CD4-positive, CD25-positive, alpha-beta regulatory T cell (primary cell): Measurements from ENCODE around the gene FRZB. TPM values are rescaled to one million over a fixed set of nuclear protein-coding genes. Genes with fewer than 3 reads are reported as not detected.
"Not testable (repeated sequence)": the region's sequence is repeated elsewhere in the genome, so short reads cannot be mapped to it uniquely, and the experiment has no call there.

Experiments used
- ATAC-seq, 2 donors: fragments of 150-1000 bp; cut with Tn5 transposase; one replicate each; pipeline ENCODE4 v1.10.0; 2021; ENCODE audit warnings: low read depth in 2 of 2, moderate number of reproducible peaks in 2 of 2, moderate library complexity in 1 of 2
- DNase-seq, 3 donors: peaks; one replicate each; pipeline versions ENCODE4 v3.0.0 to v3.0.0-alpha.2; 2012 to 2022; ENCODE audit warnings: mixed read lengths in 1 of 3
- H3K27ac ChIP-seq: one replicate; pipeline ENCODE4 v1.7.0; 2013; ENCODE audit warnings: mild to moderate bottlenecking, low read length; ENCODE audit not compliant: insufficient read depth, poor library complexity, severe bottlenecking
- H3K27me3 ChIP-seq: one replicate; pipeline ENCODE4 v1.7.0; 2013; ENCODE audit warnings: low read length; ENCODE audit not compliant: control insufficient read depth, insufficient read depth
- H3K36me3 ChIP-seq: one replicate; pipeline ENCODE4 v1.7.0; 2013; ENCODE audit warnings: mild to moderate bottlenecking, low read length, moderate library complexity; ENCODE audit not compliant: control insufficient read depth, insufficient read depth
- H3K4me1 ChIP-seq: 2 replicates; pipeline ENCODE4 v1.7.0; 2013; ENCODE audit warnings: mild to moderate bottlenecking, low read length; ENCODE audit not compliant: insufficient read depth, control insufficient read depth, poor library complexity, severe bottlenecking
- H3K4me3 ChIP-seq: one replicate; pipeline ENCODE4 v1.7.0; 2013; ENCODE audit warnings: low read depth, mild to moderate bottlenecking, low read length, moderate library complexity
- H3K9me3 ChIP-seq, 2 experiments: 1 replicate in 1 of 2; 2 replicates in 1 of 2; pipeline ENCODE4 v1.7.0; 2013; ENCODE audit warnings: low read length in 2 of 2, mild to moderate bottlenecking in 1 of 2, moderate library complexity in 1 of 2; ENCODE audit not compliant: control insufficient read depth in 2 of 2
- H3K27ac Mint-ChIP-seq, 3 donors: one replicate each; pipeline ENCODE4 v1.8.0; 2020 to 2022; ENCODE audit warnings: mild to moderate bottlenecking in 3 of 3, mixed read lengths in 3 of 3, moderate library complexity in 2 of 3
- H3K27me3 Mint-ChIP-seq: one replicate; pipeline ENCODE4 v1.8.0; 2022; ENCODE audit warnings: mild to moderate bottlenecking, mixed read lengths
- H3K36me3 Mint-ChIP-seq: one replicate; pipeline ENCODE4 v1.8.0; 2020; ENCODE audit warnings: mixed read lengths
- H3K4me1 Mint-ChIP-seq, 4 donors: one replicate each; pipeline ENCODE4 v1.8.0; 2020 to 2022; ENCODE audit warnings: mixed read lengths in 4 of 4, mild to moderate bottlenecking in 1 of 4
- H3K4me3 Mint-ChIP-seq, 4 donors: one replicate each; pipeline ENCODE4 v1.8.0; 2020 to 2022; ENCODE audit warnings: mild to moderate bottlenecking in 4 of 4, mixed read lengths in 4 of 4, moderate library complexity in 3 of 4
- H3K9me3 Mint-ChIP-seq, 7 donors: one replicate each; pipeline ENCODE4 v1.8.0; 2020 to 2022; ENCODE audit warnings: mixed read lengths in 7 of 7, mild to moderate bottlenecking in 3 of 7, moderate library complexity in 2 of 7
- polyA plus RNA-seq, 4 donors: library from polyadenylated mRNA; unstranded; fragments of 300-500 nt; fragmentation: Illumina TruSeq; gene quantifications; one replicate each; pipeline ENCODE4 v1.2.3, GENCODE V29; 2021
- total RNA-seq: library from RNA; stranded (reverse); gene quantifications from one replicate; pipeline ENCODE4 v1.2.3, GENCODE V29; 2022

Gene FRZB
- total and polyA plus RNA-seq, 5 donors from 2014 or later: not detected

DNA sequence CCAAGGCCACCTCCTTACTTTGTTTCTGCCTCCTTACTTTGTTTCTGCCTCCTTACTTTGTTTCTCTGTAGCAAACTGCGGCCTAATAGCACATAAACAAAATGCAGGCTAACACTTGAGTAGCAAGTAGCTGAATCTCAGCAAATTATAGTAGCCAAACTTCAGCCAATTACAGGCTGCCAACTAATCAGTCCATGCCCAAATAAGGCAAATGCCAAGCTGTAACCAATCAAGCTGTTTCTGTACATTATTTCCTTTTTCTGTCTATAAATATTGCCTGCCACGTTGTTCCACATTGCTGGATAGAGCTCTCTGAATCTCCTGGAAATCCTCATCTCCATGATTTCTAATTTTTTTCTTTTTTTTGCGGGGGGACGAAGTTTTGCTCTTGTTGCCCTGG is 28.7 kb upstream of the FRZB start:
- H3K36me3 ChIP-seq: no peaks in the 10 kb centered on the region
- Mint-ChIP-seq H3K27ac (no peak overlapping the region), H3K27me3 (no peaks in the 10 kb centered on the region), H3K9me3 (no peaks in the 10 kb centered on the region), H3K4me1 (peaks cover 0 to 2% (median 0%) of the 10 kb centered on the region in 4 donors), H3K36me3 (no peaks in the 10 kb centered on the region), H3K4me3 (no peak overlapping the region)
- H3K4me3 ChIP-seq: no peak overlapping the region
- no peaks in the 10 kb centered on the region for H3K9me3 ChIP-seq
- H3K27me3 ChIP-seq: no peaks in the 10 kb centered on the region
- H3K4me1 ChIP-seq: no peaks in the 10 kb centered on the region
- DNase-seq: no peak
- ATAC-seq: no peak
- H3K27ac ChIP-seq: no peak overlapping the region

GRCh38 chr2:182894174-182894573 is 27.7 kb upstream of the FRZB start:
- Mint-ChIP-seq H3K4me3 (no peak overlapping the region), H3K4me1 (peaks cover 0 to 2% (median 0%) of the 10 kb centered on the region in 4 donors), H3K36me3 (no peaks in the 10 kb centered on the region), H3K27ac (no peak overlapping the region), H3K9me3 (no peaks in the 10 kb centered on the region), H3K27me3 (no peaks in the 10 kb centered on the region)
- Histone ChIP-seq H3K36me3 (no peaks in the 10 kb centered on the region), H3K4me3 (no peak overlapping the region), H3K4me1 (no peaks in the 10 kb centered on the region), H3K27me3 (no peaks in the 10 kb centered on the region), H3K27ac (no peak overlapping the region), H3K9me3 (no peaks in the 10 kb centered on the region)
- DNase-seq (no peak), ATAC-seq (no peak)

GRCh38 chr2:182893666-182894065 is 27.2 kb upstream of the FRZB start:
- H3K27ac ChIP-seq: no peak overlapping the region
- DNase-seq (no peak), ATAC-seq (no peak)
- H3K9me3 ChIP-seq: no peaks in the 10 kb centered on the region
- no peaks in the 10 kb centered on the region for H3K27me3 Mint-ChIP-seq
- H3K36me3 Mint-ChIP-seq: no peaks in the 10 kb centered on the region
- H3K4me1 ChIP-seq: no peaks in the 10 kb centered on the region
- no peaks in the 10 kb centered on the region for H3K27me3 ChIP-seq
- H3K36me3 ChIP-seq: no peaks in the 10 kb centered on the region
- H3K4me3 ChIP-seq: no peak overlapping the region
- H3K4me1 Mint-ChIP-seq: peaks cover 0 to 2% (median 0%) of the 10 kb centered on the region in 4 donors
- no peaks in the 10 kb centered on the region for H3K9me3 Mint-ChIP-seq
- H3K27ac Mint-ChIP-seq: no peak overlapping the region
- H3K4me3 Mint-ChIP-seq: no peak overlapping the region

DNA sequence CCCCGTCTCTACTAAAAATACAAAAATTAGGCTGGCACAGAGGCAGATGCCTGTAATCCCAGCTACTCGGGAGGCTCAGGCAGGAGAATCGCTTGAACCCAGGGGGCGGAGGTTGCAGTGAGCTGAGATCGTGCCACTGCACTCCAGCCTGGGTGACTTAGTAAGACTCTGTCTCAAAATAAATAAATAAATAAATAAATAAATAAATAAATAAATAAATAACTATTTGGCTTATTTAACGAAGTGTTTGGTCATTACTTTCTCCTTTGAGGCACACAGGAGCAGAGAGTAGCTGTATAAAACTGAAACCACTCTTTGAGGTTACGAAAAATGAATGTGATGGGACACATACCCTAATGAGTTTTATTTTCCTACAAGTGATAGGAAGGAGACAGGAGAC is 26.6 kb upstream of the FRZB start:
- not testable (repeated sequence) for H3K9me3 ChIP-seq, H3K4me3 Mint-ChIP-seq, H3K27ac ChIP-seq, H3K4me3 ChIP-seq, H3K27me3 Mint-ChIP-seq, H3K27ac Mint-ChIP-seq, H3K27me3 ChIP-seq, H3K4me1 Mint-ChIP-seq, H3K36me3 Mint-ChIP-seq, ATAC-seq, H3K9me3 Mint-ChIP-seq, H3K36me3 ChIP-seq, DNase-seq, H3K4me1 ChIP-seq

GRCh38 chr2:182891611-182892010 is 25.2 kb upstream of the FRZB start:
- Histone ChIP-seq H3K4me3 (no peak overlapping the region), H3K36me3 (no peaks in the 10 kb centered on the region), H3K27me3 (no peaks in the 10 kb centered on the region), H3K4me1 (no peaks in the 10 kb centered on the region), H3K27ac (no peak overlapping the region), H3K9me3 (no peaks in the 10 kb centered on the region)
- Mint-ChIP-seq H3K27ac (no peak overlapping the region), H3K4me1 (peaks cover 0 to 2% (median 0%) of the 10 kb centered on the region in 4 donors), H3K4me3 (no peak overlapping the region), H3K36me3 (no peaks in the 10 kb centered on the region), H3K27me3 (no peaks in the 10 kb centered on the region), H3K9me3 (no peaks in the 10 kb centered on the region)
- DNase-seq (no peak), ATAC-seq (no peak)

GRCh38 chr2:182890773-182891378 is 24.4 kb upstream of the FRZB start:
- H3K9me3 Mint-ChIP-seq: no peaks in the 10 kb centered on the region

GRCh38 chr2:182890305-182890704 is 23.9 kb upstream of the FRZB start:
- H3K4me1 ChIP-seq: no peaks in the 10 kb centered on the region
- no peaks in the 10 kb centered on the region for H3K36me3 ChIP-seq
- Mint-ChIP-seq H3K27ac (no peak overlapping the region), H3K4me3 (no peak overlapping the region), H3K36me3 (no peaks in the 10 kb centered on the region), H3K4me1 (peaks cover 0 to 2% (median 0%) of the 10 kb centered on the region in 4 donors), H3K27me3 (no peaks in the 10 kb centered on the region), H3K9me3 (no peaks in the 10 kb centered on the region)
- no peak overlapping the region for H3K4me3 ChIP-seq
- ATAC-seq (no peak), DNase-seq (no peak)
- no peak overlapping the region for H3K27ac ChIP-seq
- H3K27me3 ChIP-seq: no peaks in the 10 kb centered on the region
- H3K9me3 ChIP-seq: no peaks in the 10 kb centered on the region

More at GRCh38 chr2:182890773-182891378, 24.4 kb upstream of the FRZB start:
- Mint-ChIP-seq H3K4me1 (peaks cover 0 to 2% (median 0%) of the 10 kb centered on the region in 4 donors), H3K36me3 (no peaks in the 10 kb centered on the region), H3K27ac (no peak overlapping the region), H3K27me3 (no peaks in the 10 kb centered on the region), H3K4me3 (no peak overlapping the region)
- Histone ChIP-seq H3K27ac (no peak overlapping the region), H3K36me3 (no peaks in the 10 kb centered on the region), H3K4me3 (no peak overlapping the region), H3K9me3 (no peaks in the 10 kb centered on the region), H3K4me1 (no peaks in the 10 kb centered on the region), H3K27me3 (no peaks in the 10 kb centered on the region)
- DNase-seq: no peak
- no peak for ATAC-seq

GRCh38 chr2:182887753-182888415 is 21.4 kb upstream of the FRZB start:
- H3K27ac Mint-ChIP-seq: no peak overlapping the region

More at GRCh38 chr2:182887753-182888415, 21.4 kb upstream of the FRZB start:
- no peak overlapping the region for H3K4me3 Mint-ChIP-seq
- H3K9me3 Mint-ChIP-seq: no peaks in the 10 kb centered on the region
- no peaks in the 10 kb centered on the region for H3K4me1 ChIP-seq
- DNase-seq: no peak
- H3K4me1 Mint-ChIP-seq: peaks cover 0 to 2% (median 0%) of the 10 kb centered on the region in 4 donors
- H3K4me3 ChIP-seq: no peak overlapping the region
- no peaks in the 10 kb centered on the region for H3K36me3 ChIP-seq
- H3K9me3 ChIP-seq: no peaks in the 10 kb centered on the region
- ATAC-seq: no peak
- H3K27me3 Mint-ChIP-seq: no peaks in the 10 kb centered on the region
- H3K27me3 ChIP-seq: no peaks in the 10 kb centered on the region
- H3K27ac ChIP-seq: no peak overlapping the region
- H3K36me3 Mint-ChIP-seq: no peaks in the 10 kb centered on the region
